HL-60 (cell line): ENCODE measurements around the gene ARHGEF17.

ENCODE experiments used
- GABPA ChIP-seq: IDR thresholded peaks from 2 replicates; pipeline ENCODE4 v1.6.1; 2012; ENCODE audit warnings: low read depth
- POLR2AphosphoS5 ChIP-seq: IDR thresholded peaks from 2 replicates; pipeline ENCODE4 v1.6.1; 2012; ENCODE audit warnings: low read depth
- TF ChIP-seq, protein P1 (sequence below): IDR thresholded peaks from one replicate; pipeline ENCODE4 v1.5.1; 2011; ENCODE audit warnings: low read length, control low read depth, inconsistent platforms; ENCODE audit not compliant: insufficient read depth

- TF ChIP-seq, protein P1, sequence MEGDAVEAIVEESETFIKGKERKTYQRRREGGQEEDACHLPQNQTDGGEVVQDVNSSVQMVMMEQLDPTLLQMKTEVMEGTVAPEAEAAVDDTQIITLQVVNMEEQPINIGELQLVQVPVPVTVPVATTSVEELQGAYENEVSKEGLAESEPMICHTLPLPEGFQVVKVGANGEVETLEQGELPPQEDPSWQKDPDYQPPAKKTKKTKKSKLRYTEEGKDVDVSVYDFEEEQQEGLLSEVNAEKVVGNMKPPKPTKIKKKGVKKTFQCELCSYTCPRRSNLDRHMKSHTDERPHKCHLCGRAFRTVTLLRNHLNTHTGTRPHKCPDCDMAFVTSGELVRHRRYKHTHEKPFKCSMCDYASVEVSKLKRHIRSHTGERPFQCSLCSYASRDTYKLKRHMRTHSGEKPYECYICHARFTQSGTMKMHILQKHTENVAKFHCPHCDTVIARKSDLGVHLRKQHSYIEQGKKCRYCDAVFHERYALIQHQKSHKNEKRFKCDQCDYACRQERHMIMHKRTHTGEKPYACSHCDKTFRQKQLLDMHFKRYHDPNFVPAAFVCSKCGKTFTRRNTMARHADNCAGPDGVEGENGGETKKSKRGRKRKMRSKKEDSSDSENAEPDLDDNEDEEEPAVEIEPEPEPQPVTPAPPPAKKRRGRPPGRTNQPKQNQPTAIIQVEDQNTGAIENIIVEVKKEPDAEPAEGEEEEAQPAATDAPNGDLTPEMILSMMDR, result no peak
- no peak for TF ChIP-seq POLR2AphosphoS5
- no peak for TF ChIP-seq GABPA
These were observed 32.7 kb upstream of the ARHGEF17 start for GRCh38 chr11:73275381-73275750.
